GM18870 (cell line): Measurements from ENCODE around the gene LRWD1.
"Not testable (repeated sequence)": the region's sequence is repeated elsewhere in the genome, so short reads cannot be mapped to it uniquely, and the experiment has no call there.

Experiments used
- ATAC-seq: cut with Tn5 transposase; IDR thresholded peaks from one replicate; pipeline ENCODE4 v1.9.1; 2021; ENCODE audit warnings: moderate library complexity; ENCODE audit not compliant: unreplicated experiment

Gene LRWD1

DNA sequence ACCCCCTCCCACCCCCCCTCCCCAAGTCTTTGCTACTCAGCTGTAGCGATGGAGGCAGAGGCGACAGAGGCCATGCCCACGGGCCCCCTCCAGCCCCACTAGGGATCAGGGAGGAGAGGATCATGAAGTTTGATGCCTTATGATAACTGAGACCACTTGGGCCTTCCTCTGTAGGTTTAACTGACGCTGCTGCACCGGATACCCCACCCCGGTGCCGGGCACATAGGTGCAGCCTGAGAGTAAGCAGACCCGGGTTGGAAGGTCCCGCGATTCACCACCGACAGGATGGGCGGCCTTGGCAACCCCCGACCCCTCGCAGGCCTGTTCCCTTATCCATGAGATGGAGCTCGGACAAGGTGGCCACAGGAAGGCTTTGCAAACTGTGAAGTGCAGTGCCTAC lies 29.2 kb downstream of the LRWD1 start:
- not testable (repeated sequence) for ATAC-seq

DNA sequence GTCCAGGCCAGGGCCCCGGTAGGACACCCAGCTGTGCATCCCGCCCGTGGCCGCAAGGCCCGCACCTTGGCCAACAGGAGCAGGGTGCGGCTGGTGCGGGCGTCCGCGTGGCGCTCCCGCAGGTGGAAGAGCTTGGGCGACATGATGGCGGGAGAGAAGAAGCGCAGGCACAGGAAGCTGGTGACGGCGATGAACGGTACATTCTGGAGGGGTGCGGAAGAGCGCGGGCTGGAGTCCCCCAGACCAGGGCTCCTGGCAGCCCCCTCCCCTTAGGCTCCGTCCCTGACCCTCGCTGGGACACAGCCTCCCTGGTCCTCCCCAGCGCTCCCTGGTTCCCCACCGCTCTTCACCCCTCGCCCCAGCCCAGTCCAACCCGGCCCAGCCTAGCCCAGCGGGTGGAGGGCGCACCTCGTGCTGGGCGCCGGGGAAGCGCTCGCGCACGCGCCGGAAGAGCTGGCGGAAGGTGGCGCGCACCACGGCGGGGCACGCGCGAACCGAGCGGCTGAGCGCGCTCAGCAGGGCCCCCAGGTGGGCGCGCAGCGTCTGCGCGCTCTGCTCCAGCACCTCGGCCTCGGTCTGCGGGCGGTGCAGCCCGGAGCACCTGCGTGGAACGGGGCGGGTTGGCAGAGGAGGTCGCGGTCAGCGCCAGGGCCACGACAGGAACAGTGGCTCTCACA lies 29.8 kb downstream of the LRWD1 start:
- ATAC-seq, result not testable (repeated sequence)

DNA sequence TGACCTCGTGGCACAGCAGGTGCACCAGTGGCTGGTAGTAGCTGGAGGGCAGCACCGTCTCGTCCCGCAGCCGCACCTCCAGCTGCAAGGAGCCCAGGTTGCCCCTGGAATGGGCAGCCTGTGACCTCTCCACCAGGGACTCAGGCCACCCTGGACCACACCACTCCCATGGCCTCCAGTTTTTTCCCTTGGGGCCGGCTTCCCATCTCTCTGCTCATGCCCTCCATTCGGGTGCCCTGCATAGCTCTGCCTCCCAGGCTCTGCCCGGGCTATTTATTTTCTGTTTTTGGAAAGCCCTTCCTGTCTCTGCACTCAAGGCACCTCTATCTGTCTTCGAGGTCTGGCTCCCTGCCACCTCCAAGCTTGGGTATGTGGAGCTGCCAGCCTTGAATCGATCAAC lies 32.1 kb downstream of the LRWD1 start:
- not testable (repeated sequence) for ATAC-seq

DNA sequence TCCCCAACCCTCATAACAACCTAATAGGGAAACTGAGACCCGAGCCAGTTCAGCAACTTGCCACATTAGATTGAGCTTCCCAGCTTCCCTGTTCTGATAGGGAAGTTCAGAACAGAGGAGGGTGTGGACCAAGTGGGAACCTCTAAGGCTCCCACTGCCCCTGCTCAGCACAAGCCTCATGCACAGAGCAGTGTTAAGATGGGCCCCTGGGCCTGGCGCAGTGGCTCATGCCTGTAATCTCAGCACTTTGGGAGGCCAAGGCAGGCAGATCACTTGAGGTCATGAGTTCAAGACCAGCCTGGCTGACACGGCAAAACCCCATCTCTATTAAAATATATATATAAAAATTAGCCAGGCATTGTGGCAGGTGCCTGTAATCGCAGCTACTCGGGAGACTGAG lies 32.5 kb downstream of the LRWD1 start:
- not testable (repeated sequence) for ATAC-seq

DNA sequence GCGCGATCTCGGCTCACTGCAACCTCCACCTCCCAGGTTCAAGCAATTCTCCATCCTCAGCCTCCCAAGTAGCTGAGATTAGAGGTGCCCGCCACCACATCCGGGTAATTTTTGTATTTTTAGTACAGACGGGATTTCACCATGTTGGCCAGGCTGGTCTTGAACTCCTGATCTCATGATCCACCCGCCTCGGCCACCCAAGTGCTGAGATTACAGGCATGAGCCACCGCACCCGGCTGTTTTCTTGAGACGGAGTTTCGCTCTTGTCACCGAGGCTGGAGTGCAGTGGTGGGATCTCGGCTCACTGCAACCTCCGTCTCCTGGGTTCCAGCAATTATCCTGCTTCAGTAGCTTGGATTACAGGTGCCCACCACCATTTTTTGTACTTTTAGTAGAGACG lies 33.5 kb downstream of the LRWD1 start:
- not testable (repeated sequence) for ATAC-seq

DNA sequence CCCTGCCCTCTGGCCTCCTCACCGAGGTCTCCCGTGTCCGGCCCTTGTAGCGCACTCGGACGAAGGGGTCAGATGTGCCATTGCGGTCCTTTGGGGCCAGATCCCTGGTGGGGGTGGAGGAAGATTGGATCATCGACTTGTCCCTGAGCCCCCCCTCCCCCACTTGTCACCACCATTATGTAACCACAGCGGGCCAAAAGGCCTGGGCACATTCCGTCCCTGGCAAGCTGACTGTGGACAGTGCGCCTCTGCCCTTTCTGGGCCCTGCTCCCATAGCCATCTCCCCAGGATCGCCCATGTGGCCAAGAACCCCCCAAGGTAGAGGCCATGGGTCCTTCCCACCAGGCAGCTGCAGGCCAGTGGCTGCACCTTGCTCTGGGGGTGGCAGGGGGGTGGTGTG lies 38.4 kb downstream of the LRWD1 start:
- ATAC-seq, result not testable (repeated sequence)

DNA sequence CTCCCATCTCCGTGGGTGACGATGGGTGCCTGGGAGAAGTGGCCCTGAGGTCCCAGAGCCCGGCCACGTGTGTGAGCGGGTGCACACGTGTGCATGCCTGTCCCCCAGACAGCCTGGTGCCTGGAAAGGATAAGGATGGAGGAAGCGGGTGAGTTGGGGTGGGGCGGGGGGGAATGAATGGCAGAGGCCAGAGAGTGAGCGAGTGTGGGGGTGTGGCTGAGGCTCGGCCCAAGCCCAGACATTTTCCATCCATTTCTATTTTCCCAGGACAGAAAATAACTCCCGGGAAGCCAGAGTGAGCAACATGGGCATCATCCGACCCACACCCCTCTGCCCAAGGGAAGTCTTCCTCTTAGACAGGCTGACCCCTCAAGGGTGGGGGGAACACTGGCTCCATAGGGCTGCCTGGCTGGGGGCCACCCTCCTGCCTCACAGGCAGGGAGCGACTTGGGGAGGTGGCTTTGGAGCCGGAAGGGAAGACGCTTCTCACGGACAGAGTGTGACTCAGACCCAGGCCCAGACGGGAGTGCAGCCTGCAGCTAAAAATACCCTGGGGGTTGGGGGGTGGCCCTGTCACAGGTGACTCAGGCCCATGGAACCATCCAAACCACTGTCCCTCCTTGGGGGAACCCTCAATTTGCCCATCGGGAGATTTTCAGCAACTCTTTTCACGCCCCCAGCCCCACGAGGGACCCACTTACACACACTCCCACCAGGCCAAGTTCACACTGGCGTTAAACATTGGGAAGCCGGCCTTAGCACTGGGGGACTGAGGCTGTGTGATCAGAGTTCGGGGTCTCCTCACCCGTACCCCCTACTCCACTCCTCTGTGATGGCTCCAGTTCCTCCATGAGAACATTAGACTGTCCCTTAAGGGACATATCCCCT lies 40.8 kb downstream of the LRWD1 start:
- not testable (repeated sequence) for ATAC-seq

DNA sequence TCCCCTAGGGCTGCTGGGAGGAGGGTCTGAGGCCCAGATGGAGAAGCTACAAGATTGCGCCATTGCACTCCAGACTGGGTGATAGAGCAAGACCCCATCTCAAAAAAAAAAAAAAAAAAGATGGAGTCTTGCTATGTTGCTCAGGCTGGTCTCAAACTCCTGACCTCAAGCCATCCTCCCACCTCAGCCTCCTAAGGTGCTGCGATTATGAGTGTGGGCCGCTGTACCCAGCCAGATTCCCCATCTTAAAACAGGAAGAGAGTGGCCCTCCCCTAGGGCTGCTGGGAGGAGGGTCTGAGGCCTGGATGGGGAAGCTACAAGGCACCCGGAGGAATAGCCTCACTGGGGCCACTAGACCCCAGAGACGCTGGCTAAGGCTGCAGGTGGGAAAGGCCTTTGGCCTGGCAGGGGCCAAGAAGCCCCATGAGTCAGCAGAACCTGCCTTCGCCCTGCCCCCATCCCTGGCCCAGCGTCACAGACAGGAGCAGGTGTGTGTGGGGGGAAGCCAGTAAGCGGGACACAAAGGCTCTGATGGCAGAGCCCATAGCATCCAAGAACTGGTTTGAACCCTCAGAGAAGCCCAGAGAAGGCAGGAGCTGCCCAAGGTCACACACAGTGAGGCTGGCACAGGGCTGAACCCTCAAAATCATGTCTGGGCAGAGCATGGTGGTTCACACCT lies 42.8 kb downstream of the LRWD1 start:
- not testable (repeated sequence) for ATAC-seq

DNA sequence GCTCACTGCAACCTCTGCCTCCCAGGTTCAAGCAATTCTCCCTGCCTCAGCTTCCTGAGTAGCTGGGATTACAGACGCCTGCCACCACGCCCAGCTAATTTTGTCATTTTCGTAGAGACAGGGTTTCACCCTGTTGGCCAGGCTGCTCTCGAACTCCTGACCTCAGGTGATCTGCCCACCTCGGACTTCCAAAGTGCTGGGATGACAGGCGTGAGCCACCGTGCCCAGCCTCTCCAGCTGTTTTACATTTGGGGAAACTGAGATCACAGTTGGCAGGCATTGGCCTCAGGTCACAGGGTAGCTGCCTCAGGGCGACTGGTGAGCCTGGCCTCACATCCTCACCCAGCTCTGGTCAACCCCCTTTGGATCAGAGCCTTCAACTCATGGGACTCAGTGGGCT lies 45.8 kb downstream of the LRWD1 start:
- ATAC-seq, result not testable (repeated sequence)

DNA sequence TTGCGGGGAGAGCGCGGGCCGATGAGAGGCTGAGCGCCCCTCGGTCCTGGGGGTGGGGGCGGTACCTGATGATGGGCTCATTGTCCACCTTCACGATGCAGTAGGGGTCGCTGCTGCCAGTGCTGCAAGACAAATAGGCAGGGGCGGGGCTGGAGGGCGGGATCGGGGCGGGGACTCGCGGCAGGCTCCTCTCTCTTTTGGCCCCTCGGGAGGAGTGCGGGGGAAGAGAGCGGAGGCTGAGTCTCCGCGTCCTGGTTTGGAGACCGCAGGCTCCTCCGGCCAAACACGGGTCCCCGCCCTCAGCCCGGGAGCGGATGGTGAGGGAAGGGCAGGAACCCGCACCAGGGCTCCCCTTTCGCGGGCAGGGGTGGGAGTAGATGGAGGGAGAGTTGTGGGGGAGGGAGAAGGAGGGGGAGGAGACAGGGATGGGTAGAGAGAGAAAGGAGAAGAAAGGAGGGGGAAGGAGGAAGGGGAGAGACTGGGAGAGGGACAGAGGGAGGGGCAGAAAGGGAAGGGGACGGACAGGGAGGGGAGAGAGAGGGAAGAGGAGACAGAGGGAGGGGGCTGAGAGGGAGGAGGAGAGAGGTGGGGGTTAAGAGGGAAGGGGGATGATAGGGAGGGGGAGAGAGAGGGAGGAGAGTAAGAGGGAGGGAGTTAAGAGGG lies 47.2 kb downstream of the LRWD1 start:
- ATAC-seq, result not testable (repeated sequence)

DNA sequence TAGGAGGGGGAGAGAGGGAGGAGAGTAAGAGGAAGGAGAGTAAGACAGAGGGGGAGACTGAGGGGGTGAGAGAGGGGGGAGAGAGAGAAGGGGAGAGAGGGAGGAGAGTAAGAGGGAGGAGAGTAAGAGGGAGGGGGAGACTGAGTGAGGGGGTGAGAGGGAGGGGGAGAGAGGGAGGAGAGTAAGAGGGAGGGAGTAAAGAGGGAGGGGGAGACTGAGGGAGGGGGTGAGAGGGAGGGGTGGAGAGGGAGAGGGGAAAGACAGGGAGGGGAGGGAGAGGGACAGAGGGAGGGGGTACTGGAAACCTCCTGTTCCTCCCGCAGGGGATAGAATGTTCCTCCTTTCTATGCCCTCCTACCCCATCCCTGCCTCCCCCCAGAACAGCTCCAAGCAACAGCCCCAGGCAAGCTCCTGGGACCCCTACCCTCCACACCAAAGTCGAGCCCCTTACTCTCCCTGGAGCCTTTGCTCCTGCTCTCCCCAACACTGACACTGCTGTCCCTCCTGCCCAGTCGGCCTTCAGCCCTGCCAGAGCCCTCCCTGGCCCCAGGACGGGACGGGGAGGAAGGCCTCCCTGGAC lies 47.9 kb downstream of the LRWD1 start:
- ATAC-seq, result not testable (repeated sequence)

DNA sequence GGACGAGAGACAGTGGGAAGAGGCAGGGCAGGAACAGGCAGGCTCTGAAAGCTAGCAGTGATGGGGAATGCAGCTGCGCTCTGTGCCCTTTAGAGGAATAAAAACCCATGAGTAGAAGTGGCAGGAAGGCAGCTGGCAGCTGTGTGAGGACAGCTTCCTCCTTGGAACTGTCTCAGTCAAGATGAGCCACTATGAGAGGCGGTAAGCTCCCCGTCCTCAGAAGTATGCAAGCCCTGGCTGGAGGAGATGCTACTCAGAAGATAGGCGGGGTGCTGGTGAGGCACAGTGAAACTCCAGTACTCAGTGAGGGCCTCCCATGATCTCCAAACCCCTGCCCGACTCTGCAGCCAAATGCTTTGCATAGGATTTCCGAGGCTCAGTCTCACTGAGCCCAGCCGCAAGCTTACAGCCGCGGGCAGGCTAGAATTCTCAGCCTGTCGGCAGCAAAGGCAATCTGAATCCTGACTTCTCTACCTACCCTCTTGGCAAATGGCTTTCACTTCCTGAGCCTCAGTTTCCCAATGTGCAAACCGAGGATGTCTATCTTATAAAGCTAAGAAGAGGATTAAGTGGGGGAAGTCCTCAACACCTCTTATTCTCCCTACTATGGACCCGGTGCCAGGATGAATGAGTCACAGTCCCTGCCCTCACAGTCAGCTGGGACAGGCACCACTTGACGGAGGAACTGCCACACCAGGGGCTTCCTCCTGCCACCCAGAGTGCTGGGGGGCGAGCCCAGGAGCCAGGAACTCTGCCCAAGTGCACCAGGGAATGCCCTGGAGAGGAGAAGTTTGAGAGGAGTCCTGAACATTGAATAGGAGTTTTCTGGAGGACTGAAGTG lies 50.3 kb downstream of the LRWD1 start:
- peak; percentile 71 for ATAC-seq

DNA sequence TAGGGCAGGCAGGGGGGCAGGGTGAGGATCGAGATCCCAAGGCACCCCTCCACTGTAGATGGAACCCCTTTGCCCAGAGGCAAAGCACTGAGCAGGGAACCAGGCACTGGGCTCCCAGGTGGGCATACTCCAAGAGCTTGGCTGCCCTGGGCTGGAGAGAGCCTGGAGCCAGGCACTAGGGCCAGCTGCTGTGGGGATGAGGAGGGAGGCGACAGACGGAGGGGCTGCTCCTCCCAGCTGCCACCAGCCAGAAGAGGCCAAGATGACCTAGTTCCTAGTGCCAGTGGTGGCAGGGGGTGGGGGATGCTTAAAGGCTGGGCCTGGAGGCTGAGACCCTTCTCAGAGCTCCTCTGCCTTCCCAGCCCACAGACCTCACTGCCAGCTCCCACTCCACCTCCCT lies 51.1 kb downstream of the LRWD1 start:
- peak; percentile 0 for ATAC-seq

DNA sequence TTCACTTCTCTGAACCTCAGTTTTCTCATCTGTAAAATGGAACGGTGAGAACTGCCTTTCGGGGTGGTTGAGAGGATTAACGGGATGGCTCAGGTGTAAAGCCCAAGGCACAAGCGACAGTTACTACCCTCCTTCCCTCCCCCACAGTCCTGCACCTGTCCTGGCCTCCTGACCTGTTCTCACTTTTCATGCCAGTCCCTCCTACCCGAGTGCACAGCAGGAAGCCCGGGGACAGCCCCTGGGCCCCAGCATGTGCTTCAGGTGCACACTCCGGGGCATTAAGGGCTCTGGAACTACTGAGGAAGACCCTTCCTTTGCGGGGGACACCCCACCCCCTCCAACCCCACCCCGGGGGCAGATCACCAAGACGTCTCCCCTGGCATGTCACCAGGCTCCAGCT lies 52.2 kb downstream of the LRWD1 start:
- not testable (repeated sequence) for ATAC-seq

DNA sequence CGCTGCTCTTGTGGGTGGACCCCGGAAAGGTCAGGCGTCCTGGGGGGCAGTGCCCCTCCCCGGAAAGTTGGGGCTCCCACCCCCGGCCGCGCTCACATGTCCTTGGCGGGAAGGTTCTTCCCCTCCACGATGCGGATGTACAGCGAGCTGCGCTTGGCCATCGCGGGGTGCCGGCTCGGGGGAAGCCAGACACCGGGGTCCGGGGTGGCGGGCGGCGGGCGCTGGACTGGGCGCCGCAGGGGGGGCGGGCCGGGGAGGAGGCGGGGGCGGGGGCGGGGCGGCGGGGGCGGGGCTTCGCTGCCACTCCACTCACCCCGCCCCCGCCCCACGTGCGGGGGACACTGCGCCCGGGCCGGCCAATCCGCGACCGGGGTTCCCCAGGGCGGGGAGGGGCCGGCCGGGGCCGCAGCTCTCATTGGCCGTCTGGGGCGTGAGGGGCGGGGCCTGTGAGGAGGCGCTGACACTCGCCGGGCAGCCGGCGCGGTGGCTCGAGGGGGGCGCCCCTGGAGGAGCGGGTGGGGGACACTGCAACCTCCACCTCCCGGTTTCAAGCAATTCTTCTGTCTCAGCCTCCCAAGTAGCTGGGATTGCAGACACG lies 52.9 kb downstream of the LRWD1 start, which contains the start of gene RASA4B:
Gene RASA4B (minus strand): TSS at position 228 of the 598 bp plus-strand sequence. CDS start 67 bp downstream, at position 161.
- not testable (repeated sequence) for ATAC-seq

DNA sequence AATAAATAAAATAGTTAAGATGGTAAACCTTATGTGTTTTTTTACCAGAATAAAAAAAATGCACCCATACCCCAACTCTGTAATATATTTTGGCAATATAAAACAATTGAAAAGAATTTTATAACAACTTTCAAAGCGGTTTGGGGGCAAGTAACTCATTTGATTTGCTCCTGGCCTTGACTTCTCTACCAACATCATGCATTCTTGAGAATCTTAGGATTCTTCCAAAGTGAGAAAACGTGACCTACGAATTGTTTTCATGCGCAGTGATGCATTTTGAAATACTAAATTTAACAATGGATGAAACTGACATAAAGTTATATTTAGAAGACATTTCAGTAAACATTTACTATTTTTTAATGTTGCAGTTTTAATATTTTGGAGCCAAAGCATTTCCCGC lies 56.0 kb downstream of the LRWD1 start:
- not testable (repeated sequence) for ATAC-seq
